Colonic mucosa (tissue), 4 donors: Measurements from ENCODE around the gene SECISBP2. TPM values are rescaled to one million over a fixed set of nuclear protein-coding genes. Genes with fewer than 3 reads are reported as not detected.

Experiments
- DNase-seq: peaks from one replicate; pipeline ENCODE4 v3.0.0-alpha.2; 2020
- H3K27ac ChIP-seq: fragments of 200-600 bp; one replicate; pipeline ENCODE4 v1.8.0; 2021
- H3K27me3 ChIP-seq: fragments of 200-600 bp; one replicate; pipeline ENCODE4 v1.8.0; 2021
- H3K36me3 ChIP-seq: fragments of 200-600 bp; one replicate; pipeline ENCODE4 v1.8.0; 2021
- H3K4me1 ChIP-seq: fragments of 200-600 bp; one replicate; pipeline ENCODE4 v1.8.0; 2021; ENCODE audit warnings: mild to moderate bottlenecking
- H3K4me3 ChIP-seq: fragments of 200-600 bp; one replicate; pipeline ENCODE4 v1.8.0; 2021
- H3K9ac ChIP-seq, 2 donors: one replicate each; pipeline ENCODE4 v1.7.0; 2013; ENCODE audit warnings: control low read depth in 2 of 2, low read depth in 2 of 2, low read length in 2 of 2
- H3K9me3 ChIP-seq: fragments of 200-600 bp; one replicate; pipeline ENCODE4 v1.8.0; 2021
- CTCF ChIP-seq: fragments of 200-600 bp; IDR thresholded peaks from one replicate; pipeline ENCODE4 v1.8.0; 2022; ENCODE audit warnings: antibody characterized with exemption, mild to moderate bottlenecking
- intact Hi-C: fragments of 100-400 bp; cut with DNase I; formaldehyde crosslinking; loops from one replicate; pipeline ENCODE4 v1.14.1; 2022
- total RNA-seq, 2 donors: library from RNA; stranded (reverse); fragmentation: NEBNext Ultra II Directional in 1 of 2; extraction: Animal tissue kit (Norgen Biotek cat#: 25700) in 1 of 2; gene quantifications; one replicate each; pipeline ENCODE4 v1.2.1, GENCODE V29; 2021
- donor health status: healthy.
- donor health status: DM: no; HTN: no; CAD: no.
- donor health status: DM: no; HTN: no; CAD: no.

SECISBP2 gene
- total RNA-seq, 2 donors from 2014 or later = 37.6 to 42.2 TPM

GRCh38 chr9:89345476-89345875 is 27.2 kb downstream of the SECISBP2 start:
- peaks cover 5% of the 10 kb centered on the region for H3K36me3 ChIP-seq
- H3K27me3 ChIP-seq = no peaks in the 10 kb centered on the region
- H3K4me3 ChIP-seq = no peak overlapping the region
- no peak overlapping the region for H3K9ac ChIP-seq
- no peaks in the 10 kb centered on the region for H3K4me1 ChIP-seq
- no peak overlapping the region for H3K27ac ChIP-seq
- TF ChIP-seq CTCF = no peak
- DNase-seq = no peak
- no peaks in the 10 kb centered on the region for H3K9me3 ChIP-seq
- intact Hi-C loops = no loop called here

- intact Hi-C loops = no loop called here
- H3K36me3 ChIP-seq = peaks cover 5% of the 10 kb centered on the region
- H3K9me3 ChIP-seq = no peaks in the 10 kb centered on the region
These were observed 28.4 kb downstream of the SECISBP2 start for GRCh38 chr9:89346696-89347095.

GRCh38 chr9:89347651-89348050 is 29.4 kb downstream of the SECISBP2 start:
- Histone ChIP-seq H3K4me1 (no peaks in the 10 kb centered on the region), H3K9ac (no peak overlapping the region), H3K36me3 (peaks cover 5% of the 10 kb centered on the region), H3K9me3 (no peaks in the 10 kb centered on the region), H3K27ac (no peak overlapping the region), H3K4me3 (no peak overlapping the region), H3K27me3 (no peaks in the 10 kb centered on the region)
- intact Hi-C loops = no loop called here
- TF ChIP-seq CTCF = no peak
- DNase-seq = no peak

More at GRCh38 chr9:89346696-89347095, 28.4 kb downstream of the SECISBP2 start:
- no peak for DNase-seq
- no peak for TF ChIP-seq CTCF
- Histone ChIP-seq H3K4me1 (no peaks in the 10 kb centered on the region), H3K4me3 (no peak overlapping the region), H3K27me3 (no peaks in the 10 kb centered on the region), H3K9ac (no peak overlapping the region), H3K27ac (no peak overlapping the region)

GRCh38 chr9:89349607-89350006 is 31.3 kb downstream of the SECISBP2 start:
- Histone ChIP-seq H3K27ac (no peak overlapping the region), H3K9me3 (no peaks in the 10 kb centered on the region), H3K9ac (no peak overlapping the region), H3K36me3 (peaks cover 5% of the 10 kb centered on the region), H3K27me3 (no peaks in the 10 kb centered on the region), H3K4me1 (no peaks in the 10 kb centered on the region), H3K4me3 (no peak overlapping the region)
- TF ChIP-seq CTCF = no peak
- no peak for DNase-seq
- intact Hi-C loops = no loop called here

GRCh38 chr9:89350988-89351557 is 32.8 kb downstream of the SECISBP2 start:
- Histone ChIP-seq H3K4me1 (no peaks in the 10 kb centered on the region), H3K36me3 (peaks cover 5% of the 10 kb centered on the region), H3K9ac (no peak overlapping the region), H3K9me3 (no peaks in the 10 kb centered on the region), H3K4me3 (no peak overlapping the region), H3K27ac (no peak overlapping the region), H3K27me3 (no peaks in the 10 kb centered on the region)
- DNase-seq = no peak
- intact Hi-C loops = no loop called here
- no peak for TF ChIP-seq CTCF
